ENCODE measurements around the gene MAD2L1BP.
A peak's percentile ranks its signal among the peaks of the same experiment; 100 is the strongest.

Gene MAD2L1BP

DNA sequence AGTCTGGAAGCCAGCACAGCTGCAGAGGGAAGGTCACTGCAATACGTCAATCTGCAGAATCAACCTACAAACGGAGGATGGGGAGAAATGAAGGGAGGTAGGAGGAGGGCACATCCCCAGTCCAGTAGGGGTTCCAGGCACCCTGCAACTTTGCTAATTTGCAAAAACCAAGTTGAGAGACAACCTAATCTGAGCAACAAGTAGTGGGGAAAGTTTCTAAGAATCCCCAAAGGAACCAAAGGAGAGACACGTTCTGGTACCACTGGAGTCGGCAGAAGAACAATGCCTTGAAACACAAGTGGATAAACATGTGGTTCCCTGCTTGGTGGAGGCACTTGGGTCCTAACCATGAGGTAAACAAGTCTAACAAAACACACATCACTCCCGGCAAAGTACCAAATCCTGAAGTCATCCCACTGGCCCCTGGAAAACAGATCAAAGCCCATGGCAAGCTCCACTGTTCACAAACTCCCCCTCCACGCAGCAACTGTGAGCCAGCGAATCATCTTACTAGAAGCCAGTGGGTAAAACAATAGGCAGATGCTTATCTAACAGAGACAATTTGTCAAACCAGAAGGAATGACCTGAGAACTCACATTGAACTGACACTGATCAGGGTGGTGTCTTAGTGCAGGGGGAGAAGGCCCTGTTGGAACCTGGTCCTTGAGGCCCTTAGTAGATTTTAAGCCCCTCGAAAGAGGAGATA is 47.2 kb downstream of the MAD2L1BP start:
- TF ChIP-seq, protein P1, sequence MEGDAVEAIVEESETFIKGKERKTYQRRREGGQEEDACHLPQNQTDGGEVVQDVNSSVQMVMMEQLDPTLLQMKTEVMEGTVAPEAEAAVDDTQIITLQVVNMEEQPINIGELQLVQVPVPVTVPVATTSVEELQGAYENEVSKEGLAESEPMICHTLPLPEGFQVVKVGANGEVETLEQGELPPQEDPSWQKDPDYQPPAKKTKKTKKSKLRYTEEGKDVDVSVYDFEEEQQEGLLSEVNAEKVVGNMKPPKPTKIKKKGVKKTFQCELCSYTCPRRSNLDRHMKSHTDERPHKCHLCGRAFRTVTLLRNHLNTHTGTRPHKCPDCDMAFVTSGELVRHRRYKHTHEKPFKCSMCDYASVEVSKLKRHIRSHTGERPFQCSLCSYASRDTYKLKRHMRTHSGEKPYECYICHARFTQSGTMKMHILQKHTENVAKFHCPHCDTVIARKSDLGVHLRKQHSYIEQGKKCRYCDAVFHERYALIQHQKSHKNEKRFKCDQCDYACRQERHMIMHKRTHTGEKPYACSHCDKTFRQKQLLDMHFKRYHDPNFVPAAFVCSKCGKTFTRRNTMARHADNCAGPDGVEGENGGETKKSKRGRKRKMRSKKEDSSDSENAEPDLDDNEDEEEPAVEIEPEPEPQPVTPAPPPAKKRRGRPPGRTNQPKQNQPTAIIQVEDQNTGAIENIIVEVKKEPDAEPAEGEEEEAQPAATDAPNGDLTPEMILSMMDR (IDR thresholded peaks at IDR 0.05; ENCODE audit: control insufficient read depth, extremely low read depth, insufficient read depth) = no peak
- peak overlapping the region; percentile 4; the same call in 1 of the 2 replicates for H3K4me3 ChIP-seq (ENCODE audit: low read depth, low read length)
- DNase-seq (ENCODE audit: low read depth) = peak; percentile 82

DNA sequence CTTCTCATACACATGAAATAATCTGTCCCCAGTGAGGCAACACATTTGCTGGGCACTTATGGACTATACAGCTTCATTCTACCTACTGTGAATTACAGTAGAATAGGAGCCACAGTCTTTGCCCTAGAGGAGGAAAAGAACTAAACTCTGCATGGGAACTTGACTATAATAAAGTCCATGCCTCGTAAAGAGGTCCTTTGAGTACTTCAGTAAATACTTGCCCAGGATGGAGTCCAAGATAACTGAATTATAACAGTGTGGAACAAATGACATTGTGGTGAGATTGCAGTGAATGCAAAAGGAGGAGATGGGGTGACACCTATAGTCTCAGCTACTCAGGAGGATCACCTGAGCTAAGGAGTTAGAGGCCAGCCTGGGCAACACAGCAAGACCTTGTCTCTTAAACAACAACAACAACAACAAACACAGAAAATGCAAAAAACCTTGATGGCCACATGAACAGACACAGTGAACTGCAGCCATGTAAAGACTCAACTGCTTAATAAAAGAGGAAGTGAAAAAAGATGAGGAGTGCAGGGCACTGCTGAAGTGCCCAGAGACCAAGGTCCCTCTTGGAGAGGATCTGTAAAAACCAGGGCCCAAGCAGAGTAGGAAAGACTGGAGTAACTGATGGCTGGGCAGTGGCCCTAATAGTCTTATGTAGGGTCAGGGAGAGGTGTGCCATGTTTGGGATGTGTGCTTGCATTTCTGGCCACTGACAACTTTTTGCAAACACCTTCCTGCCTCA is 48.2 kb downstream of the MAD2L1BP start:
- TF ChIP-seq, protein P1 (IDR thresholded peaks at IDR 0.05; ENCODE audit: control insufficient read depth, extremely low read depth, insufficient read depth) = no peak
- H3K4me3 ChIP-seq (ENCODE audit: low read depth, low read length) = no peak overlapping the region
- peak; percentile 89 for DNase-seq (ENCODE audit: low read depth)

DNA sequence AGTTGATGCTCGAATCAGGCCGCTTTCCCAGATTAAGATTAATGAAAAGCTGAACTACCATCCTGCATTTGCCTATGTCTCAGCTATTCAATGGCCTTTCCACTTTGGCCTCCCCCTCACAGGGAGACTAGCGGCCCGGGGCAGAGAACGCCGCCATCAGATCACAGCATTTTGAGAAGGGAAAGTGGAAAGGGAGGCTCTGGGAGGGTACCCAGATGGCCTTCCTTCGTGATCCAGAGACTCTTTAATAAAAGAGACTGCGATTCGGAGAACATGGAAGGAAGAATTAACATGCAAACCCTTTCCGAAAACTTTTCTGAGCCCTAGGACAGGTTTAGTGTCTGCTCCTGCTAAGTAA is 51.4 kb downstream of the MAD2L1BP start:
- no peak for DNase-seq (ENCODE audit: low read depth)
- TF ChIP-seq, protein P1 (IDR thresholded peaks at IDR 0.05; ENCODE audit: control insufficient read depth, extremely low read depth, insufficient read depth) = no peak
- H3K4me3 ChIP-seq (ENCODE audit: low read depth, low read length) = peak overlapping the region; percentile 81

DNA sequence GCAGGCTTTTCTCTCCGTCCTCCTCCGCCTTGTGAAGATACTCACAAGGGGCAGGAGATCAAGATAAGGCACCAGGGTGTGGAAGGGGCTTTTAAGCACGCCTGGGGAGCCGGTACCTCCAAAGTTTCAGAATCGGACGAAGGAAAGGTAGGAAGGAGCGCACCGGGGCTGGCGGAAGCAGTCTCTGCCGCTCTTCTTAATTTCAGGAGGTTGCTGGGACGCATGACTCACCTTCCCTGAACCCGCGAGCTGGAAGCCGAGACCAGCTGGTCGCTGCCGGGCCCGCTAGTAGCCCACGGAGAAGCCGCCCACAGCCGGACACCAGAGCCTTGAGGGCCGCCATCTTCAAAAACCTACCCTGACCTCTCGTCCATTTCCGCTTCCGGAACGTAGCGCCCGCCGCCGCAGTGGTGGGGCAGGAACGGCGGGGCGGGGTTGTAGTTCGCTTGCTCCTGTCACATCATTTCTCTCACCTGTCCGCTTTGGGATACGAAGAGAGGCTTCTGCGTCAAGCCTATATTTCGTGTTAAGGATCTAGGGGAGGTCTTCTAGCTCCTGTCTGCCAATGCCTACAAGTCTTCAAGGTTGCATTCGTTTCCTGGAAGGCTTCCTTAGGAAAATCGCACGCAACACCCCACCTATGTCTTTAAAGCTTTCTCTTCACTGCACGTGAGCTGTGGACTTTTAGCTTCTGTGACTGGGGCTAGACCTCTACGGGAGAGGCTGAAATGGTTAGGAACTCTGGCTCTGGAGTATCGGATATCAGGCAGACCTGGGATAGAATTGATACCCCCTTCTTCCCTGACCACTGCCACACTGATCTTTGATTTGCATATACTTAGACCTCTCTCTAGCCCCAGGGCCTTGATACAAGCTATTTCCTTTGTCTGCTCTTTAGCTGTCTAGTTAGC is 52.1 kb downstream of the MAD2L1BP start, which contains the start of gene MRPS18A:
Gene MRPS18A, minus strand, starts transcription at position 355 of the 911 bp plus-strand sequence. Its CDS starts 12 bp downstream, at position 343.
- peak; percentile 87 for DNase-seq (ENCODE audit: low read depth)
- peak within 1 kb of the TSS; percentile 81 for H3K4me3 ChIP-seq (ENCODE audit: low read depth, low read length)
- TF ChIP-seq, protein P1 (IDR thresholded peaks at IDR 0.05; ENCODE audit: control insufficient read depth, extremely low read depth, insufficient read depth) = no peak

DNA sequence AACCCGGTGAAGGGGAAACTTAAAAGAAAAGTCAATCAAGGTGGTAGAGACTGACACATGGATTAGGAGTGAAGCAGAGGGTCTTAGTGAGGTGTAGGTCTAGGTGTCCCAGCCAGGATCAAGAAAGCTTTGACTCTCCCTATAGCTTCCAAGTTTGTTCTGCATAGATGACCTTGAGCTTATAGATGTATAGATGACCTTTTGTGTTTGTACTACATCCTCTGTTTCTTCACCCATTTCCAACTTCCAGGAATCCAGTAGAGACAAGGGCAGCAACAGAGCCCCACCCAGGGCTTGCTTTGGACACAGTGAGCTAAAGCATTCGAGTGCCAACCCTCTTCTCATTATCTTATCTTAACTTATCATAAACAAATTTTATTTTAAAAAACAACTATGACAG is 53.8 kb downstream of the MAD2L1BP start:
- no peak for DNase-seq (ENCODE audit: low read depth)
- TF ChIP-seq, protein P1 (IDR thresholded peaks at IDR 0.05; ENCODE audit: control insufficient read depth, extremely low read depth, insufficient read depth) = no peak

More for the DNA sequence above, 53.8 kb downstream of the MAD2L1BP start:
- H3K4me3 ChIP-seq (ENCODE audit: low read depth, low read length) = no peak overlapping the region
